GM18519 (cell line): ENCODE data around the gene USP21.

Experiments
- ATAC-seq: cut with Tn5 transposase; IDR thresholded peaks from one replicate; pipeline ENCODE4 v1.9.1; 2021; ENCODE audit warnings: mild to moderate bottlenecking, moderate library complexity; ENCODE audit not compliant: unreplicated experiment, low FRiP score

Gene USP21

GRCh38 chr1:161209790-161210409 lies 50.6 kb downstream of the USP21 start:
- no peak for ATAC-seq

- ATAC-seq, result no peak
These were observed 55.1 kb downstream of the USP21 start for GRCh38 chr1:161214369-161214768.

DNA sequence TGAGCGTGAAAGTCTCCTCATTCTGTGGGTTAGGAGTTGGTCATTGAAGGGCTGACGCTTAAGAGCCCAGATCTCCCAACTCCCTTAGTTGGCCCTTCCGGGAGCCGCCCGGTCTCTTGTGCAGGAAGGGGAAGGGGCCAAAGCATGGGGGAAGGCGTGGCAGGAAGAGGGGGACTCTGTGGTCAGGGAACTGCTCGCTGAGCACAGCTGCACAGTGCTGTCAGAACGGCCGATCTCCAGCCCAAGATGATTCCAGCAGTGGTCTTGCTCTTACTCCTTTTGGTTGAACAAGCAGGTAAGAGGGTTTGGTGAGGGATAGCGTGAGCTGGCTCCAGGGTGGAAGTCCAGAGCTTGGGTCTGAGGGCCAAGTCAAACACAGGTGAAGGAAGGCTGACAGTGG lies 55.8 kb downstream of the USP21 start, which contains the start of gene FCER1G:
Gene FCER1G, plus strand, starts transcription at position 220 of the 400 bp plus-strand sequence. Its CDS starts 27 bp downstream, at position 247.
- no peak for ATAC-seq
